Measurements from ENCODE around the gene SBK2. TPM values are rescaled to one million over a fixed set of nuclear protein-coding genes. Genes with fewer than 3 reads are reported as not detected.

The SBK2 gene
- total and polyA plus RNA-seq, 9 of the 15 experiments (the other 6 are each of a cell fraction or from before 2014, with no cell fraction given): not detected

- TF ChIP-seq EZH2 (IDR thresholded peaks at IDR 0.05; ENCODE audit: borderline replicate concordance, low read depth, low read length): no peak
- no peak for TF ChIP-seq SREBF1 (IDR thresholded peaks at IDR 0.05; ENCODE audit: borderline replicate concordance, low read depth, low read length)
Measured at GRCh38 chr19:55559684-55560083, 22.8 kb upstream of the SBK2 start (continued).

- intact Hi-C loops (cut with micrococcal nuclease) (no loop called here), in situ Hi-C loops (cut with MboI) (no loop called here)
- ATAC-seq (no peak), FAIRE-seq (no peak), DNase-seq (ENCODE audit: extremely low read depth in 1 of 4, low spot score in 3 of 4) (peak in 1 of 4 experiments; percentile 11)
- H3K9ac ChIP-seq (ENCODE audit: insufficient read depth in 1 of 2, low read depth in 2 of 2, low read length in 2 of 2): no peak overlapping the region
- H2AFZ ChIP-seq (ENCODE audit: low read depth, low read length): no peak overlapping the region
- H3K27me3 ChIP-seq (ENCODE audit: control insufficient read depth in 2 of 2, insufficient read depth in 2 of 2, low read length in 2 of 2): peaks cover 9 to 13% of the 10 kb centered on the region in 2 experiments; a peak in 4 of 5 replicates
- no peaks in the 10 kb centered on the region for H3K9me1 ChIP-seq (ENCODE audit: control insufficient read depth, insufficient read depth, low read length)
- TF ChIP-seq NR2F6 (CRISPR knock-in tag; IDR thresholded peaks at IDR 0.05) (no peak), ATF7 (IDR thresholded peaks at IDR 0.05) (no peak), MYC (IDR thresholded peaks at IDR 0.05; ENCODE audit: low read depth, low read length) (no peak), MYC (CRISPR knock-in tag; IDR thresholded peaks at IDR 0.05; ENCODE audit: borderline replicate concordance, low read depth) (no peak), KDM2B (CRISPR knock-in tag; IDR thresholded peaks at IDR 0.05) (no peak), CCNT2 (IDR thresholded peaks at IDR 0.05; ENCODE audit: borderline replicate concordance, extremely low read depth, insufficient read length, low read depth, low read length) (no peak), YBX1 (IDR thresholded peaks at IDR 0.05) (no peak), CREM (IDR thresholded peaks at IDR 0.05; ENCODE audit: low read depth) (no peak), ZNF717 (CRISPR knock-in tag; IDR thresholded peaks at IDR 0.05) (no peak), FOXA1 (IDR thresholded peaks at IDR 0.05; ENCODE audit: borderline replicate concordance) (no peak), U2AF2 (optimal IDR thresholded peaks at IDR 0.05; ENCODE audit: low read depth, low read length) (no peak), POLR2G (IDR thresholded peaks at IDR 0.05; ENCODE audit: low read depth, low read length) (no peak), RBM14 (IDR thresholded peaks at IDR 0.05; ENCODE audit: borderline replicate concordance, insufficient read depth, low read depth, low read length) (no peak), TFAM (CRISPR knock-in tag; conservative IDR thresholded peaks at IDR 0.05) (no peak), FOXA3 (CRISPR knock-in tag; conservative IDR thresholded peaks at IDR 0.05 in 1 of 2, IDR thresholded peaks at IDR 0.05 in 1 of 2) (no peak), ZNF695 (CRISPR knock-in tag; IDR thresholded peaks at IDR 0.05) (no peak), MAFK (IDR thresholded peaks at IDR 0.05; ENCODE audit: low read length) (no peak)
- H3K9me3 ChIP-seq (replicated peaks; ENCODE audit: control insufficient read depth, insufficient read depth, low read depth, low read length): no peaks in the 10 kb centered on the region
- H3K27ac ChIP-seq (ENCODE audit: extremely low read depth, low read depth, low read length): no peak overlapping the region
- POLR2A ChIA-PET: interaction anchor here (1.1 kb wide), 1 partner anchor 44 kb away, joined by 4 read pairs; the partner anchor contains the start of gene FIZ1
- no TSS peak for BruUV-seq (replicated peaks)
- no peaks in the 10 kb centered on the region for H4K20me1 ChIP-seq (replicated peaks; ENCODE audit: control insufficient read depth, insufficient read depth, low read length)
- no peak overlapping the region for H3K4me3 ChIP-seq
- H3K79me2 ChIP-seq (ENCODE audit: control insufficient read depth, insufficient read depth, low read length): no peaks in the 10 kb centered on the region
- no peaks in the 10 kb centered on the region for H3K36me3 ChIP-seq (ENCODE audit: control insufficient read depth, insufficient read depth, low read length)
- 13% methylated on average over 8 of the region's 8 CpGs for WGBS (ENCODE audit: insufficient coverage, low coverage, missing lambda C conversion rate)
- no peak overlapping the region for H3K4me2 ChIP-seq (ENCODE audit: insufficient read depth, low read length)
- CTCF ChIA-PET (ENCODE audit: low intra/inter-chr PET ratio): no interaction called here
- H3K4me1 ChIP-seq (replicated peaks in 1 of 2; ENCODE audit: control insufficient read depth in 2 of 2, insufficient read depth in 2 of 2, low read length in 2 of 2): peaks cover 5 to 6% of the 10 kb centered on the region in 2 experiments; a peak in 3 of 5 replicates
Measured at GRCh38 chr19:55554741-55555152, 17.8 kb upstream of the SBK2 start.
